Mesothelial cell of epicardium (in vitro differentiated cells): ENCODE data around the gene VEGFB. TPM values are rescaled to one million over a fixed set of nuclear protein-coding genes. Genes with fewer than 3 reads are reported as not detected.
A peak's percentile ranks its signal among the peaks of the same experiment; 100 is the strongest.

Source experiments
- DNase-seq, 2 experiments: peaks; one replicate each; pipeline ENCODE4 v3.0.0; 2021; ENCODE audit warnings: low spot score in 2 of 2; ENCODE audit not compliant: unreplicated experiment in 2 of 2
- H3K27ac Mint-ChIP-seq: 2 replicates; pipeline ENCODE4 v1.8.0; 2021; ENCODE audit warnings: mixed read lengths
- H3K27me3 Mint-ChIP-seq: 2 replicates; pipeline ENCODE4 v1.8.0; 2021; ENCODE audit warnings: low read depth, mixed read lengths
- H3K36me3 Mint-ChIP-seq: 2 replicates; pipeline ENCODE4 v1.8.0; 2021; ENCODE audit warnings: mixed read lengths
- H3K4me1 Mint-ChIP-seq: 2 replicates; pipeline ENCODE4 v1.8.0; 2021; ENCODE audit warnings: mixed read lengths
- H3K4me3 Mint-ChIP-seq: 2 replicates; pipeline ENCODE4 v1.8.0; 2021; ENCODE audit warnings: mild to moderate bottlenecking, moderate library complexity, mixed read lengths
- H3K9me3 Mint-ChIP-seq: 2 replicates; pipeline ENCODE4 v1.8.0; 2021; ENCODE audit warnings: mixed read lengths
- total RNA-seq: library from RNA; stranded (reverse); gene quantifications from 3 replicates; pipeline ENCODE4 v1.2.1, GENCODE V29; 2021
- TF ChIP-seq, protein P1 (sequence below): fragments of 200-600 bp; sonication (generic); IDR thresholded peaks from one replicate; pipeline ENCODE4 v1.5.0; 2021; ENCODE audit warnings: antibody characterized with exemption; ENCODE audit not compliant: unreplicated experiment

Gene VEGFB
- total RNA-seq, 1 donor from 2014 or later, result 83.2 TPM

DNA sequence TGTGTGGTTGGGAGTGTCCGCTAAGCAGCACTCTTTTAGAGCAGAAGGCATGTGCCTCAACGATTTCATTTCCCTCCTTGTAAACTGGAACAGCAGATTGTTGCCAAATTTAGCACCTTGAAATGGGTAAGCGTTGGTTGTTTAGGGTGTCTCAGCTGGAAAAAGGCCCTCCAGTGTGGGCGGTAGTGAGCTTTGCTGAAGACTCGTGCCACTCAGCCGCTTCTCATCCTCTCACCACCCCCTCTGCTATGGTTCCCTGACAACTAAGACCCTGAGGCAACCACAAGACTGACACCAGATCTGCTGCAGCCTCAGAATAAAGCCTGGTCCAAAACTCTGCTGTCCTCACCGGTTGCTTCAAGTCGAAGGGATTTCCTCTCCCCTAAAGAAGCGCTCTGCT lies 37.8 kb upstream of the VEGFB start:
- TF ChIP-seq, protein P1, sequence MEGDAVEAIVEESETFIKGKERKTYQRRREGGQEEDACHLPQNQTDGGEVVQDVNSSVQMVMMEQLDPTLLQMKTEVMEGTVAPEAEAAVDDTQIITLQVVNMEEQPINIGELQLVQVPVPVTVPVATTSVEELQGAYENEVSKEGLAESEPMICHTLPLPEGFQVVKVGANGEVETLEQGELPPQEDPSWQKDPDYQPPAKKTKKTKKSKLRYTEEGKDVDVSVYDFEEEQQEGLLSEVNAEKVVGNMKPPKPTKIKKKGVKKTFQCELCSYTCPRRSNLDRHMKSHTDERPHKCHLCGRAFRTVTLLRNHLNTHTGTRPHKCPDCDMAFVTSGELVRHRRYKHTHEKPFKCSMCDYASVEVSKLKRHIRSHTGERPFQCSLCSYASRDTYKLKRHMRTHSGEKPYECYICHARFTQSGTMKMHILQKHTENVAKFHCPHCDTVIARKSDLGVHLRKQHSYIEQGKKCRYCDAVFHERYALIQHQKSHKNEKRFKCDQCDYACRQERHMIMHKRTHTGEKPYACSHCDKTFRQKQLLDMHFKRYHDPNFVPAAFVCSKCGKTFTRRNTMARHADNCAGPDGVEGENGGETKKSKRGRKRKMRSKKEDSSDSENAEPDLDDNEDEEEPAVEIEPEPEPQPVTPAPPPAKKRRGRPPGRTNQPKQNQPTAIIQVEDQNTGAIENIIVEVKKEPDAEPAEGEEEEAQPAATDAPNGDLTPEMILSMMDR, result no peak
- H3K4me3 Mint-ChIP-seq, result no peak overlapping the region
- no peaks in the 10 kb centered on the region for H3K27me3 Mint-ChIP-seq
- H3K27ac Mint-ChIP-seq, result no peak overlapping the region
- peaks cover 35% of the 10 kb centered on the region for H3K36me3 Mint-ChIP-seq
- H3K9me3 Mint-ChIP-seq, result no peaks in the 10 kb centered on the region
- H3K4me1 Mint-ChIP-seq, result no peaks in the 10 kb centered on the region
- DNase-seq, result no peak

DNA sequence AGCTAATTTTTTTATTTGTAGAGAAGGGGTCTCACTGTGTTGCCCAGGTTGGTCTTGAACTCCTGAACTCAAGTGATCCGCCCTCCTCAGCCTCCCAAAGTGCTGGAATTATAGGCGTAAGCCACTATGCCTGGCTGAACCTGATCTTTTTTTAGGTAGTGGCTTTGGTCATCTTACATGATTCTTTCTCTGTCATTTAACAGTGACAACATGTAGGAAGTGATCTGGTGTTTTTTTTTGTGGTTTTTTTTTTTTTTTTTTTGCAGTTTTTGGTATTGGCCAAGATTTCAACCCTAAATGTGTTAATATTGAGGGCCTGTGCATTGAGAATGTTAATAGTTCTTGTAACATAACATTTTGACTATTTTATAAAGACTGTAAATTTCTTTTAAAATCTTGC lies 35.9 kb upstream of the VEGFB start:
- H3K27ac Mint-ChIP-seq, result no peak overlapping the region
- no peaks in the 10 kb centered on the region for H3K9me3 Mint-ChIP-seq
- H3K27me3 Mint-ChIP-seq, result no peaks in the 10 kb centered on the region
- peaks cover 46% of the 10 kb centered on the region for H3K36me3 Mint-ChIP-seq
- TF ChIP-seq, protein P1, result no peak
- no peak overlapping the region for H3K4me3 Mint-ChIP-seq
- H3K4me1 Mint-ChIP-seq, result no peaks in the 10 kb centered on the region
- DNase-seq, result no peak

DNA sequence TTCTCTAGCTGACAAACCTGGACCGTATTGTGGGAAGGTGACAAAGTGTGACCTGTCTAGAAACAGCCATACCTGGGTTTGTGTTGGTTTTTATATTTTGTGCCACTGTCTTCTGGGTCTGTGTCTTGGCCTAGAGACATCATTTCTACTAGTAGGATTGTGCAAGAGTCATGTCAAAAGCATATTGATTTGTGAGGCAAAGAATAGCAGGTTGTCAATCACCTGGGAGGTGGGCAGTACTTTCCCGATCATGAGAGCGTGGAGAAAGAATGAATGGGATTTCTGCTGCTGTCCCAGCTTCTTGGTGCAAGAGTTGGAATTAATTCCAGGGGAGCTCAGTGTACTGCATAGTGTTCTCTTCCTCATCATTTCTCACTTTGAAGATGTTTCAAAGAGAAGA lies 32.8 kb upstream of the VEGFB start:
- DNase-seq, result no peak
- no peaks in the 10 kb centered on the region for H3K9me3 Mint-ChIP-seq
- H3K36me3 Mint-ChIP-seq, result peaks cover 38% of the 10 kb centered on the region
- H3K27ac Mint-ChIP-seq, result no peak overlapping the region
- no peaks in the 10 kb centered on the region for H3K27me3 Mint-ChIP-seq
- H3K4me3 Mint-ChIP-seq, result no peak overlapping the region
- peaks cover 7% of the 10 kb centered on the region for H3K4me1 Mint-ChIP-seq
- TF ChIP-seq, protein P1, result no peak

DNA sequence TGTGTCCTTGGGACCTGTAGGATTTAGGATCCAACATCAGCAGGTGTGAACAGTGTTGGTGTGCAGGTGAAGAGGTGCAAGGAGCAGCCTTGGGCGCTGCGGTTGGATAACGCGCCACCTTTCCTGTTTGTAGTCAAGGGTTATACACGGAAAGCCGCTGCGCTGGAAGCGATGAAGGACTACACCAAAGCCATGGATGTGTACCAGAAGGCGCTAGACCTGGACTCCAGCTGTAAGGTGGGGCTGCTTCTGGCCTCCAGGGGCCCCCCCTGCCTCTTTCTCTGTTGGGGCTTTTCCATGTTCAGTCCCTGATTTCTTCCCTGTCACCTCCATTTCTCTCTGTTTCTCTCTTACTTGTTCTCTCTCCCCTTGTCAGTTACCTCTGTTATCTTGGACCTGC lies 31.4 kb upstream of the VEGFB start:
- Mint-ChIP-seq H3K27me3 (no peaks in the 10 kb centered on the region), H3K4me1 (peaks cover 9% of the 10 kb centered on the region), H3K36me3 (peaks cover 32% of the 10 kb centered on the region), H3K9me3 (no peaks in the 10 kb centered on the region), H3K27ac (no peak overlapping the region), H3K4me3 (no peak overlapping the region)
- TF ChIP-seq, protein P1, result no peak
- DNase-seq, result no peak

DNA sequence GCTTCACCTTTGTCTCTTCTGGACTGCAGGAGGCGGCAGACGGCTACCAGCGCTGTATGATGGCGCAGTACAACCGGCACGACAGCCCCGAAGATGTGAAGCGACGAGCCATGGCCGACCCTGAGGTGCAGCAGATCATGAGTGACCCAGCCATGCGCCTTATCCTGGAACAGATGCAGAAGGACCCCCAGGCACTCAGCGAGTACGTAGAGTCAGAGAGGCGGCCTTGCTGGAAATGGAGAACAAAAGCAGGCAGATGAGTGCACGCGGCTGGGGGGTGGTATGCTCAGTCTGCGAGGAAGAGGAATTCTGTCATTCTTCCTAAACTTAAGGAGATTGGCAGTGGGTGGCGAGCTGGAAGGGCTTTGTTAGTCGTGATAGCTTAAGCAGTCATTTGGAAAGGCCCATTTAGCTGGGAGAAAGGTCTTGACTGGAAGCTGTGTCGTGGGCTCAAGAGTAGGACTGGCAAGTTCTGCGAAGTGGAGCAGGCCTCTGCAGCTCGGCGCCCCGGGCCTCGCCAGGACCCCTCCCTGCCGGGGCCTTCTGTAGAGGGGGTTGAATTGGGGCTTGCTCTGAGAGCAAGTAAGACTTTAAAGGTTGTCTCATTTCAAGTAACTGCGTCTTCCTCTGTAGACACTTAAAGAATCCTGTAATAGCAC lies 30.8 kb upstream of the VEGFB start:
- Mint-ChIP-seq H3K27me3 (no peaks in the 10 kb centered on the region), H3K36me3 (peaks cover 32% of the 10 kb centered on the region), H3K4me3 (no peak overlapping the region), H3K27ac (peak overlapping the region; percentile 67), H3K9me3 (no peaks in the 10 kb centered on the region), H3K4me1 (peaks cover 9% of the 10 kb centered on the region)
- no peak for DNase-seq
- TF ChIP-seq, protein P1, result no peak

DNA sequence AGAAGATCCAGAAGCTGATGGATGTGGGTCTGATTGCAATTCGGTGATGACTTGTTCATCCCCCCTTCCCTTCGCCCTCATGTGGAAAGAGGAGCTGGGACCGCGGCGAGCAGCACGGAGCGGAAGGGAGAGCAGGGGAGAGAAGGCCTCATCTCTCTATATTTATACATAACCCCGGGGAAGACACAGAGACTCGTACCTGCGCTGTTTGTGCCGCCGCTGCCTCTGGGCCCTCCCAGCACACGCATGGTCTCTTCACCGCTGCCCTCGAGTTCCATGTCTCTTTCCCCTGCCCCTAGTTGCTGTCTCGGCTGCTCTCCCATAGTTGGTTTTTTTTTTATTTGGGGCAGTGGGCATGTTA lies 30.3 kb upstream of the VEGFB start:
- Mint-ChIP-seq H3K27ac (peak overlapping the region; percentile 67), H3K9me3 (no peaks in the 10 kb centered on the region), H3K27me3 (no peaks in the 10 kb centered on the region), H3K4me1 (peaks cover 9% of the 10 kb centered on the region), H3K4me3 (no peak overlapping the region), H3K36me3 (peaks cover 32% of the 10 kb centered on the region)
- TF ChIP-seq, protein P1, result no peak
- no peak for DNase-seq
